ENCODE data around the gene GRPR.
"Not testable (repeated sequence)": the region's sequence is repeated elsewhere in the genome, so short reads cannot be mapped to it uniquely, and the experiment has no call there.

Gene GRPR

DNA sequence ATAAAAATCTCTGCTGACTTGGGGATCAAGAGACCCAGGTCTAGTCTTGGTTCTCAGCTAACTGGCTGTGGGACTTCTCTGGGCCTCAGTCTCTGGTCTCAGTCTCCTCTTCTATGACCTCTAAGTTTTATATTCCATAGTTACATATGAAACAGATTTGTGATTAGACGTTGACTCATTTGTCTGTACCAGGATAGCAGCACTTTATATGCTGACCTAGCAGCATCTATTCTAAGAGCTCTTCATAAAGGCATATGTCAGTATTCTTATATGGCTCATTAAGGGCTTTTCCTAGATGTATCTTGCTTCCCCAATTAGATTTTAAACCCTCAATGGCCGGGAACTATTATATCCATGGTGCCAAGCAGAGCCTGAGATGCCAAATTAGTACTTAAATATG lies 12.7 kb downstream of the GRPR start:
- no peak overlapping the region for H3K4me3 ChIP-seq (ENCODE audit: low read depth, low read length)
- no peaks in the 10 kb centered on the region for H3K27me3 ChIP-seq (ENCODE audit: control insufficient read depth, insufficient read depth, low read length)
- no peak overlapping the region for H3K27ac ChIP-seq (ENCODE audit: low read depth, low read length)
- peaks cover 25% of the 10 kb centered on the region for H3K4me1 ChIP-seq (ENCODE audit: control insufficient read depth, insufficient read depth, low read length)
- no peak overlapping the region for H3K9ac ChIP-seq (ENCODE audit: low read length)
- peaks cover 2% of the 10 kb centered on the region; the same call in 1 of the 2 replicates for H3K9me3 ChIP-seq (ENCODE audit: control insufficient read depth, insufficient read depth, low read depth, low read length)
- H3K36me3 ChIP-seq (ENCODE audit: control insufficient read depth, insufficient read depth, low read length): peaks cover 41% of the 10 kb centered on the region; the same call in 1 of the 2 replicates

DNA sequence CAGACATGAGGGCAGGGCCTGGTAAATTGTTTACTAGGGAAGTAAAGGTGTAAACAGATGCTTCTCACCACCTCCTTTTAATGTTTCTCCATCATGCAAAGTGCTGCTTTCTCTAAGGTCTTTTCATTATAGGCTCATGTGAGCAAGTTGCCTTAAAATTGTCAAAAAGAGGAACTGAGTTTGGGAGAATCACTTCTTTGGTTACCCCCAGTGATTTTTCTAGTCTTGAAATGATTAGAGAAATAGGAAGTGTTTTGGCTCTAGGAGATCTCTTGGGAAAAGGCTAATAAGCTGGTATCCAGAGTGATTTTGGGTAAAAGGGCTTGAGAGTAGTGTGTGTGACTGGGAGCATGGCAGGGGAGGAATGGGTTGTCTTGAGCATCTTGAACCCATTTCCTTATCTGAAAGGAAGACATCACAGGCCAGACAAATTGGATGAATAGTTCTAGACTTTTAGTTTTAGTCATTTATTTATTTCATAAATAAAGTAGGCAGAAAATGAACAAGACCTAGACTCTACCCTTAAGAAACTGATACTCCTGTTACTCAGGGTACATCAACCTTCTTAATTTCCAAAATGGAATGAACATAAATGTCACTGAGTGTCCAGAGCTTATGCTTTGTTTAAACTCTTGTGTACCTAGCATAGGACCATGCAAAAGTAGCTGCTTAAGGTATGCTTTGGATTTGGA lies 14.2 kb downstream of the GRPR start:
- Histone ChIP-seq H3K4me3 (ENCODE audit: low read depth, low read length) (no peak overlapping the region), H3K27me3 (ENCODE audit: control insufficient read depth, insufficient read depth, low read length) (no peaks in the 10 kb centered on the region), H3K9me3 (ENCODE audit: control insufficient read depth, insufficient read depth, low read depth, low read length) (no peaks in the 10 kb centered on the region), H3K36me3 (ENCODE audit: control insufficient read depth, insufficient read depth, low read length) (peaks cover 38% of the 10 kb centered on the region; the same call in 1 of the 2 replicates), H3K4me1 (ENCODE audit: control insufficient read depth, insufficient read depth, low read length) (peaks cover 25% of the 10 kb centered on the region), H3K9ac (ENCODE audit: low read length) (no peak overlapping the region), H3K27ac (ENCODE audit: low read depth, low read length) (no peak overlapping the region)

GRCh38 chrX:16138108-16138427 lies 14.7 kb downstream of the GRPR start:
- no peaks in the 10 kb centered on the region for H3K9me3 ChIP-seq (ENCODE audit: control insufficient read depth, insufficient read depth, low read depth, low read length)
- H3K27ac ChIP-seq (ENCODE audit: low read depth, low read length): no peak overlapping the region
- peaks cover 25% of the 10 kb centered on the region for H3K4me1 ChIP-seq (ENCODE audit: control insufficient read depth, insufficient read depth, low read length)
- no peaks in the 10 kb centered on the region for H3K27me3 ChIP-seq (ENCODE audit: control insufficient read depth, insufficient read depth, low read length)
- no peak overlapping the region for H3K9ac ChIP-seq (ENCODE audit: low read length)
- H3K36me3 ChIP-seq (ENCODE audit: control insufficient read depth, insufficient read depth, low read length): peaks cover 40% of the 10 kb centered on the region; the same call in 1 of the 2 replicates
- H3K4me3 ChIP-seq (ENCODE audit: low read depth, low read length): no peak overlapping the region

DNA sequence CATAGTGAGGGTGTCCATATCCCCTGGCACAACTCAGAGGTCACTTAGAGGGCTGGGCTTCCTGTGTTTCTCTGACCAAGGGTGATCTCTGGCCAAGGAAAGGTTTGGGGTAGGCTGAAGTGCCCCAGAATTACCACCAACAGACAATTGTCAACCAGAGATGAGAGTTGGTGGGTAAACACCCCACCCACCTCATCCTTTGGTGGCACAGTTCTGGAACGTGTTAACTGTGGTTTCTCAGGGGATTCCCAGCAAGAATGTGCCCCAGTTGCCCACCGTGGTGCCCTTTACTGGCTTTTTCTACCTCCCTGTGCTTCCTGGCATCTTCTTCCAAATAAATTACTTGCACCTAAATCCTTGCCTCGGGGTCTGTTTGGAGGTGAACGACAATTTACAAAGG lies 17.1 kb downstream of the GRPR start:
- Histone ChIP-seq H3K36me3 (ENCODE audit: control insufficient read depth, insufficient read depth, low read length) (peaks cover 58% of the 10 kb centered on the region), H3K9ac (ENCODE audit: low read length) (no peak overlapping the region), H3K4me1 (ENCODE audit: control insufficient read depth, insufficient read depth, low read length) (peaks cover 14% of the 10 kb centered on the region), H3K27ac (ENCODE audit: low read depth, low read length) (peak overlapping the region; percentile 1; the same call in 1 of the 2 replicates), H3K27me3 (ENCODE audit: control insufficient read depth, insufficient read depth, low read length) (no peaks in the 10 kb centered on the region), H3K9me3 (ENCODE audit: control insufficient read depth, insufficient read depth, low read depth, low read length) (no peaks in the 10 kb centered on the region), H3K4me3 (ENCODE audit: low read depth, low read length) (no peak overlapping the region)

- H3K9ac ChIP-seq (ENCODE audit: low read length): no peak overlapping the region
- H3K9me3 ChIP-seq (ENCODE audit: control insufficient read depth, insufficient read depth, low read depth, low read length): no peaks in the 10 kb centered on the region
- 0 out of 2 replicates have a peak overlapping the region, but pooled peaks have one; percentile 1 for H3K27ac ChIP-seq (ENCODE audit: low read depth, low read length)
- H3K27me3 ChIP-seq (ENCODE audit: control insufficient read depth, insufficient read depth, low read length): no peaks in the 10 kb centered on the region
- H3K4me1 ChIP-seq (ENCODE audit: control insufficient read depth, insufficient read depth, low read length): peaks cover 10% of the 10 kb centered on the region
- H3K36me3 ChIP-seq (ENCODE audit: control insufficient read depth, insufficient read depth, low read length): peaks cover 63% of the 10 kb centered on the region
- H3K4me3 ChIP-seq (ENCODE audit: low read depth, low read length): no peak overlapping the region
These were observed 17.6 kb downstream of the GRPR start for GRCh38 chrX:16140983-16141382.

DNA sequence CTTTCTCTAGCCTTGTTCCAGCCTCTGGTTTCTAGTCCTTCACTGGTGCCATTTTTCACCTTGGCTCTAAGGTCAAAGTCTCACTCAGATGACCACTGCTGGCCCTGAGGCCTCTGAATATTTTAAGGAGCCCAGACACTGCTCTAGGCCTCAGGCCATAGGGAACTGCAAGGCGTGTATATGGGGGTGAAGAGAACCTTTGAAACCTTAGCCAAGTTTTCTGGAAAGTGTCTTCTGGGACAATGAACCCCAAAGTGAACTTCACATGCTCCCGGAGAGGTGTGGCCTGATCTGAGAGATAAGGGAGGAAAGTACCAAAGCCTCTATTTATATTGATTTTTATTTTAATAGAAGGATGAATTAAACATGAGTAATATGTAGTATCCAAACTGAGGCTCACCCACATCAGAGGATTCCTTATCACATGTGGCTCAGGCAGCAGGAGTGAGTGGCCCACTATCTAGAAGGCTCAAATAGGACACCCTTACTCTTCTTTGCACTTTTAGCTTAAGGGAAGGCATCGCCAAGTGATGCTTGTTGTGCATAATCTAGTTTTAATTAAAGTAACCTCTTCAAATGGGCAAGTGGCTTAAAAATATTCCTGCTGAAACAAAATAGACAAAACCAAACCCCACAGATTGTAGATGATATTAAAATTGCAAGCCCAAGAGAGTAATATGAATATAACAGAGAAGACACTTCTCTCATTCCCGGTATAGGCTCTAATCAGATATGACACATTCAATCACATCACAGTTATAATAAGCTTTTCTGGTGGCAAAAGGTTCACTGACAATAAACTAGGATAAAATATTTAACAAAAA lies 18.3 kb downstream of the GRPR start:
- Histone ChIP-seq H3K36me3 (ENCODE audit: control insufficient read depth, insufficient read depth, low read length) (peaks cover 66% of the 10 kb centered on the region), H3K27me3 (ENCODE audit: control insufficient read depth, insufficient read depth, low read length) (no peaks in the 10 kb centered on the region), H3K4me3 (ENCODE audit: low read depth, low read length) (no peak overlapping the region), H3K9me3 (ENCODE audit: control insufficient read depth, insufficient read depth, low read depth, low read length) (no peaks in the 10 kb centered on the region), H3K27ac (ENCODE audit: low read depth, low read length) (no peak overlapping the region), H3K4me1 (ENCODE audit: control insufficient read depth, insufficient read depth, low read length) (peaks cover 10% of the 10 kb centered on the region), H3K9ac (ENCODE audit: low read length) (no peak overlapping the region)

DNA sequence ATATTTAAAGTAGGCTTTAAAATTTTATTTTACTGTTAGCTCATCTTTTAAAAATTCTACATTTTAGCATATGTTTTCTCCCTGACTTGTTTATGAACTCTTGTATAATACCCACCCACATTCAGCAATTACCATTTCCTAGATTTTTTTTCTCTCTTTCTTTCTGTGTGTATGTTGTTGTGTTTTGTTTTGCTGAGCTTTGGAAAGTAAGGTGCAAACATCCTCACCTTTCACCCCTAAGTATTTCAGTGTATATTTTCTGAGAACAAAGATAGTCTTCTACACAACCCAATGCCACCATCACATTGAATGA lies 18.8 kb downstream of the GRPR start:
- no peak overlapping the region for H3K27ac ChIP-seq (ENCODE audit: low read depth, low read length)
- peaks cover 67% of the 10 kb centered on the region for H3K36me3 ChIP-seq (ENCODE audit: control insufficient read depth, insufficient read depth, low read length)
- no peak overlapping the region for H3K9ac ChIP-seq (ENCODE audit: low read length)
- no peak overlapping the region for H3K4me3 ChIP-seq (ENCODE audit: low read depth, low read length)
- peaks cover 6% of the 10 kb centered on the region for H3K4me1 ChIP-seq (ENCODE audit: control insufficient read depth, insufficient read depth, low read length)
- no peaks in the 10 kb centered on the region for H3K27me3 ChIP-seq (ENCODE audit: control insufficient read depth, insufficient read depth, low read length)
- no peaks in the 10 kb centered on the region for H3K9me3 ChIP-seq (ENCODE audit: control insufficient read depth, insufficient read depth, low read depth, low read length)

DNA sequence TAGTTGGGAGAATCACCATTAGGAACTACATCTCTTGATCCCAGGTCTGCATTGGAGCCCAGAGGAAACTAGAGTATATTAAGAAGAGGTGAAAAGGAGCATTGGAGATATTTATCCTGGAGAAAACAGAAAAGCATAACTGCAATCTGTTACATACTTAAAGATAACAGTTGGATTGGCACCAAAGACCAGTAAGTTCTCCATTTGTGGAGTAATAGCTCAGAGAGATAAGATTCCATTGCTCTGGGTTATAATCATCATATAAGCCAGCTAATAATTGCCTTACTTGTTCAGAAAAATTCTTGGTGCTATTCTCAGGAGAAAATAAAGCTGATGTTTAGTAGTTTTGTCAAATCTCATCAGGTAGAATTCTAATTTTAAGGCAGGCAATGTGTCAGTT lies 20.6 kb downstream of the GRPR start:
- Histone ChIP-seq H3K4me3 (ENCODE audit: low read depth, low read length) (no peak overlapping the region), H3K9ac (ENCODE audit: low read length) (no peak overlapping the region), H3K4me1 (ENCODE audit: control insufficient read depth, insufficient read depth, low read length) (peaks cover 13% of the 10 kb centered on the region), H3K27ac (ENCODE audit: low read depth, low read length) (no peak overlapping the region), H3K36me3 (ENCODE audit: control insufficient read depth, insufficient read depth, low read length) (peaks cover 82% of the 10 kb centered on the region), H3K9me3 (ENCODE audit: control insufficient read depth, insufficient read depth, low read depth, low read length) (no peaks in the 10 kb centered on the region), H3K27me3 (ENCODE audit: control insufficient read depth, insufficient read depth, low read length) (no peaks in the 10 kb centered on the region)

GRCh38 chrX:16144420-16144819 lies 21.1 kb downstream of the GRPR start:
- peaks cover 87% of the 10 kb centered on the region for H3K36me3 ChIP-seq (ENCODE audit: control insufficient read depth, insufficient read depth, low read length)
- H3K9me3 ChIP-seq (ENCODE audit: control insufficient read depth, insufficient read depth, low read depth, low read length): no peaks in the 10 kb centered on the region
- H3K9ac ChIP-seq (ENCODE audit: low read length): no peak overlapping the region
- no peaks in the 10 kb centered on the region for H3K27me3 ChIP-seq (ENCODE audit: control insufficient read depth, insufficient read depth, low read length)
- H3K4me3 ChIP-seq (ENCODE audit: low read depth, low read length): no peak overlapping the region
- no peak overlapping the region for H3K27ac ChIP-seq (ENCODE audit: low read depth, low read length)
- peaks cover 13% of the 10 kb centered on the region for H3K4me1 ChIP-seq (ENCODE audit: control insufficient read depth, insufficient read depth, low read length)

DNA sequence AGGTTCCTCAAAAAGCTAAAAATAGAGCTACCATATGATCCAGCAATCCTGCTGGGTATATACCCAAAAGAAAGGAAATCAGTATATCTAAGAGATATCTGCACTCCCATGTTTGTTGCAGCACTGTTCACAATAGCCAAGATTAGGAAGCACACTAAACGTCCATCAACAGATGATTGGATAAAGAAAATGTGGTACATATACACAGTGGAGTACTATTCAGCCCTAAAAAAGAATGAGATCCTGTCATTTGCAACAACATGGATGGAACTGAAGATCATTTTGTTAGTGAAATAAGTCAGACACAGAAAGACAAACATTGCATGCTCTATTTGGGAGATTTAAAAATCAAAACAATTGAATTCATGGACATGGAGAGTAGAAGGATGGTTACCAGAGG lies 21.7 kb downstream of the GRPR start:
- not testable (repeated sequence) for H3K27me3 ChIP-seq (ENCODE audit: control insufficient read depth, insufficient read depth, low read length); H3K9me3 ChIP-seq (ENCODE audit: control insufficient read depth, insufficient read depth, low read depth, low read length); H3K27ac ChIP-seq (ENCODE audit: low read depth, low read length); H3K9ac ChIP-seq (ENCODE audit: low read length); H3K4me3 ChIP-seq (ENCODE audit: low read depth, low read length); H3K4me1 ChIP-seq (ENCODE audit: control insufficient read depth, insufficient read depth, low read length)
- H3K36me3 ChIP-seq (ENCODE audit: control insufficient read depth, insufficient read depth, low read length): peaks cover 88% of the 10 kb centered on the region

- H3K27me3 ChIP-seq (ENCODE audit: control insufficient read depth, insufficient read depth, low read length): no peaks in the 10 kb centered on the region
- no peak overlapping the region for H3K4me3 ChIP-seq (ENCODE audit: low read depth, low read length)
- no peak overlapping the region for H3K9ac ChIP-seq (ENCODE audit: low read length)
- H3K4me1 ChIP-seq (ENCODE audit: control insufficient read depth, insufficient read depth, low read length): peaks cover 8% of the 10 kb centered on the region
- no peak overlapping the region for H3K27ac ChIP-seq (ENCODE audit: low read depth, low read length)
- no peaks in the 10 kb centered on the region for H3K9me3 ChIP-seq (ENCODE audit: control insufficient read depth, insufficient read depth, low read depth, low read length)
- peaks cover 89% of the 10 kb centered on the region for H3K36me3 ChIP-seq (ENCODE audit: control insufficient read depth, insufficient read depth, low read length)
These were observed 22.3 kb downstream of the GRPR start for GRCh38 chrX:16145656-16146055.
